ENCODE data around the gene PPL. TPM values are rescaled to one million over a fixed set of nuclear protein-coding genes. Genes with fewer than 3 reads are reported as not detected.

The PPL gene
- total RNA-seq, 4 donors from 2014 or later = 28.7 to 84.2 (median 53.0) TPM

DNA sequence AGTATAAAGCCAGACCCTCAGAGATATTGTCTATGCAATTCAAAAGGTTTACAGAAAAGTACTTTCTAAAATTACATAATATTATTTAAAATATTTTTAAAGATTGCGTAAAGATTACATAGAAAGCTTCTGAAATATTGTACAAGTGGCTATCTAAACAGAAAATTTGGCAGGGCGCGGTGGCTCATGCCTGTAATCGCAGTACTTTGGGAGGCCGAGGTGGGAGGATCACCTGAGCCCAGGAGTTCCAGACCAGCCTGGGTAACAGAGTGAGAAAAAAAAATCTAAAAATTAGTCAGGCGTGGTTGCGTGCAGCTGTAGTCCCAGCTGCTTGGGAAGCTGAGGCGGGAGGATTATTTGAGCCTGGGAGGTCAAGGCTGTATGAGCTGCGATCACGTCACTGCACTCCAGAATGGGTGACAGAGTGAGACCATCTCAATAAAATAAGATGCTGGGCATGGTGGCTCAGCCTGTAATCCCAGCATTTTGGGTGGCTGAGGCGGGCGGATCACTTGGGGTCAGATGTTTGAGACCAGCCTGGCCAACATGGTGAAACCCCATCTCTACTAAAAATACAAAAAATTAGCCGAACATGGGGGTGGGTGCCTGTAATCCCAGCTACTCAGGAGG, 71.6 kb downstream of the PPL start:
- Histone ChIP-seq H3K4me1 (peaks cover 0 to 18% (median 0%) of the 10 kb centered on the region in 4 donors), H3K9me3 (no peaks in the 10 kb centered on the region), H3K27ac (no peak overlapping the region), H3K4me3 (no peak overlapping the region), H3K36me3 (peaks cover 0 to 53% (median 0%) of the 10 kb centered on the region in 3 donors), H3K27me3 (no peaks in the 10 kb centered on the region)
- no peak for TF ChIP-seq POLR2A (IDR thresholded peaks at IDR 0.05)
- no peak for DNase-seq

DNA sequence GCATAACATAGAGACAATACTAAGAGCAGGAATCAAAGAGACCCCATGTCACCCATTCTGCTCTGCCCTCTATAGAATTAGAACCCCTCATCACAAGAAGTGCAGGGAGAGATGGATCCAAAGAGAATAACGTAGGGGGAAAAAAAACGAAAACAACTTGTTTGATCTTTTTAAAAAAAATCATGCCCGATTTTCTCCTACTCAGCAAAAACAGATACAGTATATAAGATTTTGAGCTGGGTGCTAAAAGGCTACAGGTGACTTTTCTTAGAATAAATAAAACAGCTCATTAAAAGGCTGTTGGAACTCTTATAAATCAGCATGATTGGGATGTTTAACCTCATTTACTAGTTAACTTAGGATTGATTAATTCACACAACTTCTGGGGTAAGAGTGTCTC, 72.2 kb downstream of the PPL start:
- no peak for DNase-seq
- Histone ChIP-seq H3K36me3 (peaks cover 0 to 53% (median 0%) of the 10 kb centered on the region in 3 donors), H3K27me3 (no peaks in the 10 kb centered on the region), H3K4me1 (peaks cover 0 to 18% (median 0%) of the 10 kb centered on the region in 4 donors), H3K9me3 (no peaks in the 10 kb centered on the region), H3K4me3 (no peak overlapping the region), H3K27ac (no peak overlapping the region)
- TF ChIP-seq, protein P1, sequence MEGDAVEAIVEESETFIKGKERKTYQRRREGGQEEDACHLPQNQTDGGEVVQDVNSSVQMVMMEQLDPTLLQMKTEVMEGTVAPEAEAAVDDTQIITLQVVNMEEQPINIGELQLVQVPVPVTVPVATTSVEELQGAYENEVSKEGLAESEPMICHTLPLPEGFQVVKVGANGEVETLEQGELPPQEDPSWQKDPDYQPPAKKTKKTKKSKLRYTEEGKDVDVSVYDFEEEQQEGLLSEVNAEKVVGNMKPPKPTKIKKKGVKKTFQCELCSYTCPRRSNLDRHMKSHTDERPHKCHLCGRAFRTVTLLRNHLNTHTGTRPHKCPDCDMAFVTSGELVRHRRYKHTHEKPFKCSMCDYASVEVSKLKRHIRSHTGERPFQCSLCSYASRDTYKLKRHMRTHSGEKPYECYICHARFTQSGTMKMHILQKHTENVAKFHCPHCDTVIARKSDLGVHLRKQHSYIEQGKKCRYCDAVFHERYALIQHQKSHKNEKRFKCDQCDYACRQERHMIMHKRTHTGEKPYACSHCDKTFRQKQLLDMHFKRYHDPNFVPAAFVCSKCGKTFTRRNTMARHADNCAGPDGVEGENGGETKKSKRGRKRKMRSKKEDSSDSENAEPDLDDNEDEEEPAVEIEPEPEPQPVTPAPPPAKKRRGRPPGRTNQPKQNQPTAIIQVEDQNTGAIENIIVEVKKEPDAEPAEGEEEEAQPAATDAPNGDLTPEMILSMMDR (IDR thresholded peaks at IDR 0.05) = no peak
- TF ChIP-seq POLR2A (IDR thresholded peaks at IDR 0.05) = no peak

DNA sequence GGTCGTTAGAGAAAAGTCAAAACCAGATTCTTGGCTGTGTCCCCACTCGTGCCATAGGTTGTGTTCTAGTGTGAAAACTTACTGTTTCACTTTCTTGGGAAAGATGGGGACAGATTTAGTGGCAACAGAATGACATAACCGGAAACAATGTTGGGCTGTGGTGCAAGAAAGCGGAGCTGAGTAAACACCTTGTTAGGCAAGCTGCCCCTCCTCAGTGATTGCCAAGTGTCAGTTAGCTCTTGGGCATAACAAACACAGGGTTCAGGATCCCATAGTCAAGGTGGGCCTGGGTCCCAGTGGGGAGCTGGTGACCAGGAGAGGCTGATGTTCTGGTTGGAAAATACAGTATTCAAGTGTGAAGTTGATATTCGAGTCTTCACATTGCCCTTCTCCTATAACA, 74.3 kb downstream of the PPL start:
- H3K4me1 ChIP-seq = peaks cover 0 to 2% (median 0%) of the 10 kb centered on the region in 4 donors
- H3K27me3 ChIP-seq = no peaks in the 10 kb centered on the region
- H3K36me3 ChIP-seq = peaks cover 0 to 60% (median 0%) of the 10 kb centered on the region in 3 donors
- no peak overlapping the region for H3K27ac ChIP-seq
- no peak overlapping the region for H3K4me3 ChIP-seq
- no peak for DNase-seq
- TF ChIP-seq, protein P1 (IDR thresholded peaks at IDR 0.05) = no peak
- TF ChIP-seq POLR2A (IDR thresholded peaks at IDR 0.05) = no peak
- no peaks in the 10 kb centered on the region for H3K9me3 ChIP-seq

DNA sequence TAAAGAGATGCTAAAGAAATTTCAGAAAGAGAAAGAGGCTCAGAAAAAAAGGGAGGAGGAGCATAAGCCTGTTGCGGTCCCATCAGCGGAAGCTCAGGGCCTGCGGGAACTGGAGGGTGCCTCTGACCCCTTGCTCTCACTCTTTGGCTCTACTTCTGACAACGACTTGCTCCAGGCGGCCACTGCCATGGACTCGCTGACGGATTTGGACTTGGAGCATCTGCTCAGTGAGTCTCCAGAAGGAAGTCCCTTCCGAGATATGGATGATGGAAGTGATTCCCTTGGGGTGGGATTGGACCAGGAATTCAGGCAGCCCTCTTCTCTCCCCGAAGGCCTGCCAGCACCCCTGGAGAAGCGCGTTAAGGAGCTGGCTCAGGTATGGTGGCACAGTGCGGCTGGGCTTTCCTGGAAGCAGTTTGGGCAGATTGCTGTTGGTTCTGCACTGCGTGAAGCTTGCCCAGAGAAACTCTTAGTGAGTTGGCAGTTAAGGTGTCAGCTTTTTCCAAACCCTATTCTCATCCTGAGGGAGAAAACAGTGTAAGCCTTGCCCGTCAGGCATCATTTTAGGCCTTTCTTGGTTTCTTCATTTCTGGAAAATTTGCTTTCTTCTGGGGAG, 76.1 kb downstream of the PPL start:
- Histone ChIP-seq H3K4me1 (no peaks in the 10 kb centered on the region), H3K4me3 (no peak overlapping the region), H3K27me3 (no peaks in the 10 kb centered on the region), H3K36me3 (peaks cover 0 to 76% (median 0%) of the 10 kb centered on the region in 3 donors), H3K9me3 (no peaks in the 10 kb centered on the region), H3K27ac (no peak overlapping the region)
- DNase-seq = no peak
- TF ChIP-seq POLR2A (IDR thresholded peaks at IDR 0.05) = no peak
- TF ChIP-seq, protein P1 (IDR thresholded peaks at IDR 0.05) = no peak

DNA sequence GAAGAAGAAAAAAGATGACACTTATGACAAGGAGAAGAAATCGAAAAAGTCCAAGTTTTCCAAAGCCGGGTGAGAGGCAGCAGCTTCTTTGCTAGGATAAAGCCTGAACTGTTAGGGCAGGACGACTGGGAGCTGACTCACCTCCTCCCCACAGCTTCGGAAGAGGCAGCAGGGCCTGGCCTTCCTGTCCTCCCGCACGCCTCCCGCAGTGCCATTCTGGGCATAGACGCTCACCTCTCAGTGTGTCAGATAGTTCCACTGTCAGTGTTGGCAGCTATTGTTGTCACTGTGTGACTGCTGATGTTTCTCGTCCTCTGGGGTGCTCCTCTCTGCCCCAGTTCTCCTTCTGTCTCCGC, 77.1 kb downstream of the PPL start:
- no peak overlapping the region for H3K27ac ChIP-seq
- TF ChIP-seq, protein P1 (IDR thresholded peaks at IDR 0.05) = no peak
- no peak for TF ChIP-seq POLR2A (IDR thresholded peaks at IDR 0.05)
- H3K27me3 ChIP-seq = no peaks in the 10 kb centered on the region
- no peaks in the 10 kb centered on the region for H3K4me1 ChIP-seq
- H3K36me3 ChIP-seq = peaks cover 0 to 86% (median 0%) of the 10 kb centered on the region in 3 donors
- DNase-seq = no peak
- H3K9me3 ChIP-seq = no peaks in the 10 kb centered on the region
- H3K4me3 ChIP-seq = no peak overlapping the region

DNA sequence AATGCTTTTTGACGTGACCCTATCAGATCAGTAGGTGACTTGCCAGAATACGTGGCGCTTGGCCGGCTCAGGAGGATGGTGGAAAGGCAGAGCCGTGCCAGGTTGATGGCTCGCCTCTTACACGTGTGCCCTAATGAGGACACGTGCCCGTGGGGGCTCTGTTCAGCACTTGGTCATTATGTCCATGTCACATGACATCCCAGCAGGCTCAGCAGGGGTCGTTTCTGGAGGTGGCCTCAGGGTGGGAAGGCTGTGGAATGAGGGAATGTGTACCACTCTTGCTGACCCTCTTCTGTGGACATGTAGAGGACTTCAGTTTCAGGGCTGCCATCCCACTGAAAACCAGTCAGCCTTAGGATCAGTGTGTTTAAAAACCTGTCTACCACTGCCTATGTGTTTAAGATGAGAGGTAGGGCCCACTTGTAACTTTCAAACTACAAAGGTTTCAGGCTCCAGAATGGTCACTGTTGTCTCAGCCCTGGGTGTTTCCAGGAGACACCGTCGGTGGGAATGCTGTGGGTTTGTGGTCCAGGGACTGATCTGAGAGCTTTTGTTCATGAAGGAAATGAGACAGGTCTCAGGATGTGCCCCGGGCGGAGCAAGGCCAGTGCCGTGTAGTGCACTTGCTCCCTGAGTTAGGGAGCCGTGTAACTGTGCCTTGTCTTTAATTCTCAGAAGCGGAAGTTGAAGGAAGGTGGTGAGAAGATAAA, 77.6 kb downstream of the PPL start:
- no peak for TF ChIP-seq POLR2A (IDR thresholded peaks at IDR 0.05)
- TF ChIP-seq, protein P1 (IDR thresholded peaks at IDR 0.05) = no peak
- H3K9me3 ChIP-seq = no peaks in the 10 kb centered on the region
- no peaks in the 10 kb centered on the region for H3K27me3 ChIP-seq
- no peak overlapping the region for H3K27ac ChIP-seq
- no peak overlapping the region for H3K4me3 ChIP-seq
- peaks cover 0 to 89% (median 0%) of the 10 kb centered on the region in 3 donors for H3K36me3 ChIP-seq
- no peak for DNase-seq
- no peaks in the 10 kb centered on the region for H3K4me1 ChIP-seq

All from Peyer's patch (tissue), 4 donors.